NCI-H345 (cell line): Measurements from ENCODE around the gene INO80B.
"Not testable (repeated sequence)": the region's sequence is repeated elsewhere in the genome, so short reads cannot be mapped to it uniquely, and the experiment has no call there.

ENCODE experiments used
- DNase-seq: peaks from one replicate; lab custom pipeline; 2025; lab: John Stamatoyannopoulos, UW

Gene INO80B

DNA sequence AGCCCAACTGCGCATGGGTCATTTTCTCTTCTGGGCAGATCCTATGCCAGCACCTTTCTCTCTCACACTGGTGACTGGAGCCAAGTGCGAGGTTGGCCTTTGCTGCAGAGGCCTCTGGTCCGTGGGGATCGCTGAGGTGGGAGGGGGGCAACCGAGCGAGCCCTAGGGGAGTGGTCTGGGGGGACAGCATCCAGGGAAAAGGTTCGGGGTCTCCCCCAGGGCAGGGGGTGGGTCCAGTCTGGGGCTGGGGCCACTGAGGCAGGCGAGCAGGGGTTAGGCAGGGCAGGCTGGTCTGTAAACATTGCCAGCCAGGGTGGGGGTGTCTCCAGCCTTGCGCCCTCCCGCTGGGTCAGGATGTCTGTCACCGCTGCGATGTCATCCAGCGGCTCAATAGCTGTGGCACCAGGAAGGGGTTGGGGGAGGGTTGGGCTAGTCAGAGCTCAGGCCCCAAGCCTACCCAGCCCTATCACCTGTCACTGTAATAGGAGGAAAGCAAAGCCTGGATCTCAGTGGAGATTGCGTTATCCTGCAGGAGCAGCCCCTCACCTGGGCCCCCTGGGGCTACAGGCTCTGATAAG is 28.6 kb upstream of the INO80B start:
- no peak for DNase-seq

GRCh38 chr2:74427551-74427950 is 27.3 kb upstream of the INO80B start:
- no peak for DNase-seq

GRCh38 chr2:74428675-74429074 is 26.2 kb upstream of the INO80B start:
- no peak for DNase-seq

DNA sequence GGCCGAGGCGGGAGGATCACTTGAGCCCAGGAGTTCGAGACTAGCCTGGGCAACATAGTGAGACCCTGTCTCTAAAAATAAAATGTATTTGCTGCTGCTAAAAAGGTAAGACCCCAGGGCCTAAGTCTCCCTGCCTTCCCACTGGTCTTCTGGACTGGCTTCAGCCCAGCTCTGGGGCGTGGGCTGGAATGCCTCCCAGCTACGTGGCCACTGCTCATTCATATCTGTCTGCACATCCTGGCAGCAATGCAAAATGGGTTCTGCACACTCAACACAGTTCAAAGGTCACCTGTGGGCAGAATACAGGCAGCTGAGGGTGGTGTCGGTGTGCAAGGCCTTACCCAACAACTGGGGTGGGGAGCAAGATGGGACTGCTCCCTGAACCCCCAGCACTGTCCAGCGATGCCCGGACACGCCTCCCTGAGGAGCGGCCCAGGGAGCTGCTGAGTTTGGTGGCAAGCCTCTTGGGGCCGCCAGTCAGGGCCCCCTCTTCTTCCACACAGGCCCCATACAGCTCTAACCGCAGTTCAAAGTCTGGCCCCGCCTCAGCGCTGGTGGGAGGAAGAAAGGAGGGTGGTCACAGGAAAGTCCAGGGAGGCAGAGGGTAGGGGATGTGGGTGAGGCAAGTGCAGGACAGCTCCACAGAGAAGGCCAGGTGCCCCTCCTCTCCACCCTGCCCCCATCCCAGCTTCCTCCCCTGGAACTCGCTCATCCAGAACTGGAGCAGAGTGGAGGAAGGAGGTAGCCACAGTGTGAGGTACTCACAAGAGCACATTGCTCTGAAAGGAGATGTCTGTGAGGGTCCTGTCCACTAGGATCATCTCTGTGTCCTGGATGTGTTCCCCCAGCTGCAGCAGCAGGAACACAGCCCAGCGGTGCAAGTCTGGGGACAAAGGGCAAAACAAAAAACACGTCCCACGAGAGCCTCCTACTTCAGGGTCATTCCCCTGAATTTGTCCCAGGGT is 25.1 kb upstream of the INO80B start:
- DNase-seq = no peak

DNA sequence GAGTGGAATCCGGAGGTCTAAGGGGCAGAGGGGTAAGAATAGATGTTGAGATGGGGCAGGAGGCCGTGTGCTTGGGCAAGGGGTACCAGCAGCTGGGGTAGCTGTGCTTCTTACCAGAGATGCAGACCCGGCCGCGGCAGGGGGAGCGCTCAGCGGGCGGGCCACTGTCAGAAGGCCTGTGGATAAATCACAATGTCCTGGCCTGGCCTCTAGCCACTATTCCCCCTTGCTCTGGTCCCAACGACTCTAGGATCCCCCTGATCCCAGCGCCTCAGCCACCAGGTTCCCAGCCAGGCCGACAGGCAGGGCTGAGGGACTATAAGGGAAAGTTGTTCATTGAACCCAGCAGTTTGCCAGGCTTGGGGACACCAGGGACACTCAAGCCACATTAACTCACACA is 24.4 kb upstream of the INO80B start:
- no peak for DNase-seq

DNA sequence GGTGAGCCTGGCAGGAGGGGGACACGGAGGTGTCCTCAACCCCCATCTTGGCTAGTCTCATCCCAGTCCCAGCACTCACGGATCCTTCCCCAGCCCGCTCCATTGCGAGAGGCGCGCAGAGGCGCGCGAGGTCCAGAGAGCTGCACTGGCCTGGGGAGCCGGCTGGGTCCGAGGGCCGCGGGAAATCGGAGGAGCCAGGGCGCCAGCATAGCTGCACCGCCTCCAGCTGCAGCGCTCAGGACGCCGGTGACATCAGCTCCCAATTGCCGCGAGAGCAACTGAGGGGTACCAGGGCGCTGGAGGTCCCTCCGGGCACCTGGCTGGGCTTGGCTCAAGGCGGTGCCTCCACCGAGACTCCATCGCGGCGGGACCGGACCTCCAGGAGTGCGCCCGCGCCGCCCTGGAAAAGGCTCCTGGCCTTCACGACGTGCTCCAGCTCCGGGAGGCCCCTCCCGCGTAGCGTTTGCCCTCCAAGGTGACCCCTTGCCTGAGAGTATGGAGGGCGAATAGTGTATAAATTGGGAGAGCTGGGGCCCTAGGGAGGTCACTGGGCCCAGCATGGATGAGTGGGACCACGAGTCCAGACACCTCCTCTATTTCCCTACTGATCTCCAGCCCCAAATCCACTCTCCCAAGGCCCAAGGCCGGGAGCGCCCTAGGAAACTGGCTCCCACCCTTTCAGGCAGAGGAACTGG is 18.6 kb upstream of the INO80B start:
- DNase-seq = no peak

DNA sequence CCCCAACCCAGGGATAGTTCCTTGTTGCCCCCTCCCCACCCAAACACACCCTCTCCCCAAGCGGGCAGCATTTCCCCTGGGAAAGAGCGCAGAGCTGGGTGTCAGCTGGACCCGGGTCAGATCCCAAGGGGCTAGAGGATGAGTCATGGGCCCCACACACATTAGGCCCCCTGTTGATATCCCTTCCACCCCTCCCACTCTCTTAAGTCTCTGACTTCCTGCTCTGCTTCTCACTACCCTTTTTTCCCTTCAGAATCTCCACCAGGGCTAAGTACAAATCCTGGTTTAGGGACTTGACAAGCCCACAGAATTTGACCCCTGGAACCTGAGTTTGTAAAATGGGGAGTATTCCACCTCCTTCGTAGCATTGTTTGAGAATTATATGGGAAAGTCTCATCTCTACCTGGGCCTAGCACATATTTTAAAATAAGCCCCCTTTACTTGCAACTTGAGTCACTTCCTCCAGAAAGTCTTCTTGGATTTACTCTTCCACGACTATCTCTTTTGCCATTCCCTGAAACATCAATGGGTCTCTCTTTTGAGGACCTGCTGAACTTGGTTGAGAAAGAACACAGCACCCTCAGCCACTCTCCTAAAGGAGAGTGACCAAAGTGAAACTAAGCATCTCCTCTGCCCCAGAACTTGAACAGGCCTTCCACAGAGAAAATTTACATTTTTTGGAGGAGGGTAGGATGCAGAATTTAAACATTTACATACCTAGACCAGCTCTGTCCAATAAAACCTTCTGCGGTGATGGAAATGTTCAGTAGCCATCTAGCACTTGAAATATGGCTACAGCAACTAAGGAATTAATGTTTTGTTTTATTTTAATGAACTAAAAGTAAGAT is 17.8 kb upstream of the INO80B start:
- no peak for DNase-seq

GRCh38 chr2:74438248-74438647 is 16.6 kb upstream of the INO80B start:
- DNase-seq = no peak

DNA sequence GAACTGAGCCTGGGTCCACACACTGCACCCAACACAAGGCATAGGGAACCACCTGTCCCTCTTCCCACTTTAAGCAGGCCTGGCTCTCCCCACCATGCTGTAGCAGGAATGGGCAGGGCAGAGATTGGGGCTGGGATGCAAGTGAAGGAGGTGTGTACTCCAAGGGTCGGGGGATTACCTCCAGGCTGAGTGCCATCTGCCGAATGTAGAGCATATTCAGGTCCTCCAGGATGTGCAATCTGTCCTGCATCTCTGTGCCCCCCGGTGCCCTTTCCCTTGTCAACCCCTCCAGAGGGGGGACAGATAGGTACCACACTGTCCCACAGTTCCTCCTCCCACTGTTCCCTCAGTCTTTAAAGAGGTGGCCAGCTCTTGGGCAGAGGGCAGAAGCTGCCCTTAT is 15.5 kb upstream of the INO80B start:
- no peak for DNase-seq

GRCh38 chr2:74439803-74440377 is 15.0 kb upstream of the INO80B start:
- DNase-seq = no peak

GRCh38 chr2:74440378-74441169 is 14.3 kb upstream of the INO80B start:
- DNase-seq = no peak

DNA sequence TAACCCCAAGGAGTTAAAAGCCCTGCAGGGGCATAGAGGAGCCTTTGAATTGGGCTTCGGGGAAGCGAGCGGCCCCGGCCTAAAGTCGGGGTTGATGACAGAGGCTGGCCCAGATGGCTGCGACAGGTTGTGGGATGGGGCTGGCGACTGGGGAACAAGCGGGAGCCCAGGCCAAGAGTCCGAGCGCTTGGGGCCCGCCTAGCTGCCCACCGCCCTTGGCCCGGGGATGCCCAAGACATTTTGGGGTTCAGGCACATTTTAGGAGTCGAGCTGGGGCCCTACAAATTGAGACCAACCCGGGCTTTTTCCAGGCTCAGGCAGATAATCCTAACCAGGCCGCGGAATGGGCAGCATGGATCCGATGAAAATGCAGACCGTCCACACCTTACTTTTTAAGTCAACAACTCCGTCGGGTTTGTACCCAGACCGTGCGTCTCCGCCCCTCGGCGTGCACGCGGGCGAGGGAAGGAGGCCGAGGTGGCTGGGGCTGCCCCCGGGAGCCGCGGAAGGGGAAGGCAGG is 13.7 kb upstream of the INO80B start:
- DNase-seq = no peak

DNA sequence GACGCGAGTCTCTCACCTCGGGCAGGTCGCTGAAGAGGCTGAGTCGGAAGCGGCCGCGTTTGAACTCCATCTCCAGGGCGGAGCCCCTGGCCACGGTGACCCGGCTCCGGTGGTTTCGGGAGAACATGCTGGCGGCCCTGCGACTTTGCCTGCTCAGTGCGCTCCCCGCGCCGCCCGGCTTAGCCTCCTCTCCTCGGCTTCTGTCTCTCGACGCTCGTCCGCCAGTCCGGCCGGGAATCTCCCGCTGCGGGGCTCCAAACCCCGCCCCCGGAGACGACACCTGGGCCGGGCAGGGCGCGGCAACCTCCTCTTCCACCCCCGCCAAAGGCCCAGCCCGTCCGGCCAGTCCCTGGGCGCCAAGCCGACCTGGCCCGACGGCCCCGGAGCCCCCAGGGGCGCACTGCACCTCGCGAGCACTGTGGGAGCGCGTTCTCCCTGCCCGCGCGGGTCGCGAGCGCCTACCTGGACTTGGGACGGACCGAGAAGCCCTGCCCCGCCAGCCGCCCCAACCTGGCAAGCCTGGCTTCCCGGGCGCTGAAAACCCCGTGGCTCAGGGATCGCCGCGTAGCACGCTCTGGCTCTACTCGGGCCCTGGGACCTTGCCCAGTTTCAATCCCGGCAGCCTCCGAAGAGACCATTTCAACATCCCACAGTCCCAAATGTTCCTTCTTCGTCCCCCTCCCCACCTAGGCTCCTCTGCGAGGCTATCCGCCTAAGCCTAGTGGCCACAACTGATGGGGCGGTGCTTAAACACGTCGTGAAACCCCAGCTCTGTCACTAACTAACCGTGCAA is 13.0 kb upstream of the INO80B start, which contains the start of gene RTKN:
Gene RTKN, minus strand, starts transcription at position 248 of the 793 bp plus-strand sequence. Its CDS starts 121 bp downstream, at position 127.
- DNase-seq = peak; percentile 44

GRCh38 chr2:74442483-74443297 is 12.2 kb upstream of the INO80B start:
- not testable (repeated sequence) for DNase-seq

GRCh38 chr2:74444498-74445318 is 10.2 kb upstream of the INO80B start:
- no peak for DNase-seq

DNA sequence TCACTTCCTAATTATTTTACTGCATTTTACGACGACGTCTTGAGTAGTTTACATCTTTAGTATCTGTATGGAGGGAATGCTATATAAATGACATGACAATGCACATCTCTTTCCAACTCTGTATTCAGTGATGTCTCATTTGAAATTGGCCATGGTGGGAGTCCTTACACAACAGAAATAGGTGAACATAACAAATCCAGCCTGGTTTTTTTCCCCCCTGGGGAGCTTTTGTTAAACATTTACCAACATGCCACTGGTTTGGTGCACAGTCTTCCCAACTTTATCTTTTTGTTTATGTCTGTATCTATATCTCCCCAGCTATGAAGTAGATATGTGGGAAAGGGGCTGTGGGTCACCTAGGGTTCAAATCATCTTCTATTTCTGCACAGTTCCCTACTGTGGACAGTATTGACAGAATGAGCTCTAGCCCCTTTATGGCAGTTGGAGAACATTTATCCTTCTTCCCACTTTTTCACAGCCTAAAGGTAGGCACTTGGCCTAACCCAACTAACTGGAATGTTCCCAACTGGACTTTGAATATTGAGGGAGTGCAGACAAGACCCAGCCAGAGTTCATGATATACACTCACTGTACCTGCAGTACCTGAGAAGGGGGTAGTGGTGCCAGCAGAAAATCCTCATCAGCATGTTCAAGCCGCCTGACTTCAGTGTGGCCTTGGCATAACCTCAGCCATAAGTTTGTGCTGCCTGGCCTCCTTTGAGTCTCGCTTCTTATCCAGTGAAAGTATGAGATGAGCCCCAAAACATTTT is 7.5 kb upstream of the INO80B start:
- DNase-seq = no peak

DNA sequence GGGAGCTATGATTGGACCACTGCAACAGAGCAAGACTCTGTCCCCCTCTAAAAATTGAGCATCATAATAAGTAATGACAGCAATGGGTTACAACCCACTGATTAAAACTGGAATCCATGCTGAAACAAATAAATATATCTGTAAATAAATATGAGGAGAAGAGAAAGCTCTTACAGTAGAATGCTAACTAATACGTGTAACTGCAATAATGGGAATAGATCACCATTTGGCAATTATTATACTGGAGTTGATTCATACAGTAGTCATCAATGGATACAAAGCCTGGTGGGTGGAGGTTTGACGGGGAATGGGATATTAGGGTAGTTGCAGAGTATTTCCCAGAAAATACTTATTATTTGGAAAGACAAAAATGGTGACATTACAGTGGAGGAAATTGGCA is 6.1 kb upstream of the INO80B start:
- no peak for DNase-seq
